Gastrocnemius medialis (tissue), 4 donors: ENCODE measurements around the gene NOX5.

Experiments
- CTCF ChIP-seq, 5 experiments: fragments of 450-650 bp in 3 of 5; fragments of 200-600 bp in 2 of 5; sonication (generic) in 2 of 5; IDR thresholded peaks in 4 of 5; conservative IDR thresholded peaks in 1 of 5; 1 replicate in 4 of 5; 2 replicates in 1 of 5; pipeline ENCODE4 v1.5.1; 2016 to 2019; ENCODE audit warnings: antibody characterized with exemption in 5 of 5, mild to moderate bottlenecking in 3 of 5, moderate library complexity in 3 of 5
- POLR2A ChIP-seq, 2 donors: fragments of 450-650 bp; IDR thresholded peaks; one replicate each; pipeline ENCODE4 v1.6.1; 2017; ENCODE audit warnings: antibody characterized with exemption in 2 of 2, mild to moderate bottlenecking in 2 of 2, moderate library complexity in 2 of 2

DNA sequence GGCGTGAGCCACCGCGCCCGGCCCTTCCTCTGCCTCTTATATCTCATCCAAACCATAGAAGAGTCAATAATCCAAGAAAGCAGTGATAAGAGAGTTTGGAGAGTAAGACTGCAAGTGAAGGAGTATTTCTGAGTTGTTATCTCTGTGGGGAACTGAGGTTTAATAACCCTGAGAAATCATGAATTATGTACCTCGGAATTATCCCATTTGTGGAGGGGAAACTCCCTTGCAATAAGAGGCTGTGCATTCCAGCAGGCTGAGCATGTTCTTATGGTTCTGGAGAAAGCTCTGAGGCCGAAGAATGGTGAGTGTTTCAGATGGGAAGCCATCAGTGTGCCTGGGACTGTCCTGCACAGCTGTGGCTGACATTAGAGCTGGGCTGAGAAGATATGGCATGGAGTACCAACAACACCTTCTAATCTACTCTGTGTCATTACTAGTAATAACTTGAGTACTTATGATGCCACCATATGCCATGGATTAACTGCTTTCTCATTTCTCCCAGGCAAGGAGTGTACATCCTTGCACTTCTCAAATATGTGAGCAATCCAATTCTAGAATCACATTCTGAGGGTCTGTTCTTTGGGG is 31.4 kb upstream of the NOX5 start:
- TF ChIP-seq CTCF (IDR thresholded peaks at IDR 0.05 in 4 of 5, conservative IDR thresholded peaks at IDR 0.05 in 1 of 5), result no peak
- TF ChIP-seq POLR2A (IDR thresholded peaks at IDR 0.05), result no peak
